Fibroblast of skin of scalp (primary cell): Measurements from ENCODE around the gene ATP10A.
A peak's percentile ranks its signal among the peaks of the same experiment; 100 is the strongest.
"Not testable (repeated sequence)": the region's sequence is repeated elsewhere in the genome, so short reads cannot be mapped to it uniquely, and the experiment has no call there.

ENCODE experiments used
- DNase-seq: peaks from one replicate; pipeline ENCODE4 v3.0.0-alpha.2; 2013

The ATP10A gene

GRCh38 chr15:25883463-25884259 is 20.5 kb upstream of the ATP10A start:
- peak; percentile 98 for DNase-seq

GRCh38 chr15:25882466-25882865 is 19.3 kb upstream of the ATP10A start:
- DNase-seq: peak; percentile 26

DNA sequence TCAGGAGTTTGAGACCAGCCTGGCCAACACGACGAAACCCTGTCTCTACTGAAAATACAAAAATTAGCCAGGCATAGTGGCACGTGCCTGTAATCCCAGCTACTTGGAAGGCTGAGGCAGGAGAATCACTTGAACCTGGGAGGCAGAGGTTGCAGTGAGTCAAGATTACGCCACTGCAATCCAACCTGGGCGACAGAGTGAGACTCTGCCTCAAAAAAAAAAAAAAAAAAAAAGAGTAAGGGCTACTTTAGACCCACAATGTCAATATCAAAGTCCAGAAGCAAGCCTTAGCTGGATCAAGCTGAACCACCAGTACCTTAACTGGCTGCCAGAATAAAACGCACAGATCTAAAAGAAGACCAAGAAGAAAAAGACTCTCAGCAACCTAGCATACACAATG is 17.8 kb upstream of the ATP10A start:
- not testable (repeated sequence) for DNase-seq

GRCh38 chr15:25880411-25880810 is 17.3 kb upstream of the ATP10A start:
- no peak for DNase-seq

DNA sequence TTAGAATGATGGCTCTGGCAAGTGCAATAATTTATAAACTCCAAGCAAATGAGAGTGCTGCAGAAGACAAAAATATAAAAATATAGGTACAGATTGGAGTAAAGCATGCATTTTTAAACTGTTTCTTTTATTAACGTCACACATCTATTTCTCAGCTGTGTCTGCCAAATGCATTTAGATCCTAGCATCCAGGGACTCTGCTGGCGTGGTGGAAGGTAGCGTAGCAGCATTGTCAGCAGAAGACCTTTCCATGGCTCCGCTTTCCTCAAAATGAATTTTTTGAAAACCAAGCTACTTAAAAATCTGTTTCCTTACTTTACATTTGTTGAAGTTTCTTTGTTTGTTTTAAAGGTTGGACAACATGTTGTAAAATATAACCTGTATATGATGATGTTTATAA is 16.3 kb upstream of the ATP10A start:
- DNase-seq: no peak

DNA sequence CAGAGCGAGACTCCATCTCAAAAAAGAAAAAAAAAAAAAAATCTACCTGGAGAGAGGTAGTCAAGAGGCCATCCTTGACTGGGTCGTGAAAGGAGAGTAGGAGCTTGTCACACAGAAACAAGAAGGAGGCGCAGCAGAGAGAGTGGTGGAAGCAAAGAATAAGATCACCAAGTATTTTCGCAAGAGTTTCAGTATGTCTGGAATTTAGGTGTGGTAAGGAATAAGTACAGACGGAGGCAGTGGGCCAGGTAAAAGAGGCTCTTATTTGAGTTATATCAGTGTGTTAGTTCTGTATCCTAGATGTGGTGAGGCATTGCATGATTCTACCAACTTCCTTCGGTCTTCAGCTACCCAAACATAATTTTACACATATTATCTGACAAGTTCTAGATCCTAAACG is 14.6 kb upstream of the ATP10A start:
- DNase-seq: no peak

GRCh38 chr15:25876231-25877140 is 13.4 kb upstream of the ATP10A start:
- no peak for DNase-seq

DNA sequence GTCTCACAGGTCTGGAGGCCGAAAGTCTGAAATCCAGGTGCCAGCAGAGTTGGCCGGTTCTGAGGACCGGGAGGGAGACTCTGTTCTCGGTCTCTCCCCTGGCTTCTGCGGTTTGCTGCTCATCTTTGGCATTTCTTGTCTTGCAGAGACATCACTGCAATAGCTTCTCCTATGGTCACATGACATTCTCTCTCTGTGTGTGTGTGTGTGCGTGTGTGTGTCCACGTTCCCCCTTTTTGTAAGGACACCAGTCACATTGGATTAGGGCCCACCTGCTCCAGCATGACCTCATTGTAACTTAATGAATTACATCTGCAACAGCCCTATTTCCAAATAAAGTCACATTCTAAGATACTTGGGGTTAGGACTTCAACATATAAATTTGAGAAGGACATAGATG is 12.4 kb upstream of the ATP10A start:
- peak; percentile 80 for DNase-seq

DNA sequence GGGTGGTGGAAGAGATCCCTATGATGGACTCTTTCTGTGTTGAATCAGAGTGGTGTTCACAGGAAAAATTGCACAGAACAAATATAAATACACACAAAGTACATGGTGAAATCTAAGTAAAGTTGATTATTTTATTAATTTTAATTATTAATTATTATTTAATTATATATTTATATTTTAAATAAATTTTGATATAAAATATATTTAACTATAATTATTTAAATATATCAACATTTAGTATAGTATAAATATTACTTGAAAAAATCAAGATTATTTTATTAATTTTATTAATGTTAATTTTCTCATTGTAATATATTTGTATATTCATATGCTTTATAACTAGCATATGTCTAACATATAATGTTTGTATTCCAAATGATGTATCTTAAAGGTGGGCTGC is 11.3 kb upstream of the ATP10A start:
- no peak for DNase-seq

- DNase-seq: no peak
Observed at GRCh38 chr15:25871403-25871802, 8.3 kb upstream of the ATP10A start.

GRCh38 chr15:25870938-25871337 is 7.8 kb upstream of the ATP10A start:
- DNase-seq: no peak

DNA sequence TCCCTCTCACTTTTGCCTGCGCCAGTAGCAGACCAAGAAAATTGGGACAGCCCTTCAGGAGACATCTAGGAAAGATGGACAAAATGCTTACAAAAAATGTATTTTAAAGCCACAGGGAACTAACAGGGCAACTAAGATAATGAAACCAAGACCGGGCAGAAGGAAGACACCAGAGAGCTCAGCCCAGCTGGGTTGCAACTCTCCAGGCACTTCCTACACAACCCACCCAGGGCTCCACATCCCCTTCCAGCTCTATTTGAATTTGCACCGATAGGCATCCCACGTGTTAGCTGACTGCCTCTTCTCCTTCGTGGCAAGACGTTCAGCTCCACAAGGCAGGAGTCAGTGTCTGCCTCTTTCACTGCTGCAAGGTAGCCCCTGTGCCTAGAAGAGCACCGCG is 6.6 kb upstream of the ATP10A start:
- DNase-seq: no peak

DNA sequence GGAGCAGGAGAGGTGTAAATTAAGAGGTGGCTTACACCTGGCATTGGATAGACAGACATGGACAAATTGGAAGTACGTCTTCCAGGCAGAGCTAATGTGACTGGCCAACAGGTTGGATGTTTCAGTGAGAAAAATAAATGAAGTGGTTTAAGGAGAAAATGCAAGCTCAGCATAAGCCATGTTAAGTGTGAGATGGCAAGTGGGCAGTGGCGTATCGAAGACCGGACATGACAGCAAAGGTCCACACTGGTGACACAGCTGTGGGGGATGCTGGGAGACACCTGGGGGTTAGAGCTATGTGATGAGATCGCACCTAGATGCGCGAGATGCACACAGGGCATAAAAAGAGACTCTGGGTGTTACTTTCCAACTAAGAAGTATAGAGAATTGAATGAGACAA is 3.7 kb upstream of the ATP10A start:
- no peak for DNase-seq

DNA sequence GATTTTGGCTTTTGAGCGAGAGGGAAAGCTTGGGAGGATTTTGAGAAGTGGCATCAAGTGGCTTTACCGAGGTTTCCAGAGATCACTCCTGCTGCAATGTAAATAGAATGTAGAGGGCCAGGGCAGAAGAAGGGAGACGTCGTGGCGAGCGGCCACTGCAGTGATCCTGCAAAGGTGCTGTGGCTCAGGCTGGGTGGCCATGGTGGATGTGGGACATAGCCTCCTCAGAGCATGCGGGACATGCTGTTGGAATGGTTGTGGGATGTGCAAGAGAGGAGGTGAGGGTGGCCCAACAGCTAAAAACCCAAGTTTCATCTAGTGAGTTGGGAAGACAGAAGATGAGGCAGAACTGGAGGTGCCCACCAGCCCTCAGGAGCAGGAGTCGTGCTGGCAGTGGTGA is 3.1 kb upstream of the ATP10A start:
- no peak for DNase-seq

DNA sequence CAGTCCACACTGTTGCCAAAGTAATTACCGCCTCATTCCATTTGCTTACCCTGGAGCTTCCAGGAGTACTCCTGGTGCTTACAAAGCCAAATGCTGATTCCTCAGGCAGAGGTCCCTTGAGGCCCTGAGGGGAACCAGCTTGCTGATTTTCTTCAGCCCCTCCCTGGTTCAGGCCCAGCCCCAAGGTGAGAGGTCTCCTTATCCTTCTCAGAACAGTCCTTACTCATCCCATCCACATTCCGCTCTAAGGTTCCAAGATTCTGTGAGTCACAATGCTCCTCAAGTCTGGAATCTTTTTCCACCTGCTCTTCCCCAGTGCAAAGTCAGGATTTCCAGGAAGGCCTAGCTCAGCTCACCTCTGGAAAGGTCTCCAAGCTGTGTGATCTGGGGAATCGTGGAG is 1.8 kb upstream of the ATP10A start:
- no peak for DNase-seq

- DNase-seq: no peak
Observed at GRCh38 chr15:25863968-25864580, 947 bp upstream of the ATP10A start.

GRCh38 chr15:25862472-25863110 is 536 bp downstream of the ATP10A start:
- no peak for DNase-seq

- no peak for DNase-seq
Observed at GRCh38 chr15:25862071-25862471, 1.1 kb downstream of the ATP10A start.

GRCh38 chr15:25860885-25861866 is 2.0 kb downstream of the ATP10A start:
- DNase-seq: no peak

- no peak for DNase-seq
Observed at GRCh38 chr15:25859838-25860645, 3.1 kb downstream of the ATP10A start.
